Measurements from ENCODE around the gene RAB15. TPM values are rescaled to one million over a fixed set of nuclear protein-coding genes. Genes with fewer than 3 reads are reported as not detected.

RAB15 gene
- total RNA-seq, 2 donors from 2014 or later, result 4.3 to 7.2 TPM

GRCh38 chr14:64906022-64906421 is 66.1 kb downstream of the RAB15 start:
- no peak for ATAC-seq (replicated peaks)
- Mint-ChIP-seq H3K27ac (no peak overlapping the region), H3K4me3 (no peak overlapping the region), H3K9me3 (no peaks in the 10 kb centered on the region), H3K4me1 (no peaks in the 10 kb centered on the region), H3K36me3 (ENCODE audit: low read depth) (no peaks in the 10 kb centered on the region), H3K27me3 (peaks cover 21% of the 10 kb centered on the region)

- no peak overlapping the region for H3K27ac Mint-ChIP-seq
- ATAC-seq (replicated peaks), result no peak
- H3K4me1 Mint-ChIP-seq, result no peaks in the 10 kb centered on the region
- H3K9me3 Mint-ChIP-seq, result no peaks in the 10 kb centered on the region
- no peak overlapping the region for H3K4me3 Mint-ChIP-seq
- H3K27me3 Mint-ChIP-seq, result peaks cover 10% of the 10 kb centered on the region
- H3K36me3 Mint-ChIP-seq (ENCODE audit: low read depth), result no peaks in the 10 kb centered on the region
Observed at GRCh38 chr14:64899958-64900357, 72.2 kb downstream of the RAB15 start.

Other genes with a start within 250 kb of the RAB15 start
- under 1 TPM; 0.15 to 0.29 TPM for gene SPTB, start 92.4 kb downstream of the RAB15 start, total RNA-seq
- 10 to 100 TPM; 53.8 to 56.0 TPM for gene CHURC1, start 57.9 kb downstream of the RAB15 start, total RNA-seq
- not detected for gene GPX2, start 29.6 kb downstream of the RAB15 start, total RNA-seq
- 10 to 100 TPM; 24.7 to 47.1 TPM for gene FNTB, start 14.6 kb upstream of the RAB15 start, total RNA-seq
- 100 to 1,000 TPM; 105 to 139 TPM for gene MAX, start 130.2 kb upstream of the RAB15 start, total RNA-seq